Hindlimb muscle (tissue), 1 donor: ENCODE measurements around the gene NKIRAS2. TPM values are rescaled to one million over a fixed set of nuclear protein-coding genes. Genes with fewer than 3 reads are reported as not detected.

ENCODE experiments used
- DNase-seq: peaks from one replicate; pipeline ENCODE4 v3.0.0-alpha.2; 2013
- polyA plus RNA-seq: library from polyadenylated mRNA; unstranded; fragments of 120-200 nt; gene quantifications from one replicate; pipeline ENCODE4 v1.2.1, GENCODE V29; 2013; ENCODE audit not compliant: insufficient read length

The NKIRAS2 gene
- polyA plus RNA-seq, 1 donor = 51.1 TPM

GRCh38 chr17:42056635-42057034 lies 36.7 kb downstream of the NKIRAS2 start:
- DNase-seq = no peak

- DNase-seq = no peak
Observed at GRCh38 chr17:42058063-42058462, 38.2 kb downstream of the NKIRAS2 start.

- no peak for DNase-seq
Observed at GRCh38 chr17:42059815-42060214, 39.9 kb downstream of the NKIRAS2 start.

- DNase-seq = no peak
Observed at GRCh38 chr17:42060231-42060630, 40.3 kb downstream of the NKIRAS2 start.

- no peak for DNase-seq
Observed at GRCh38 chr17:42061646-42062487, 42.0 kb downstream of the NKIRAS2 start.

GRCh38 chr17:42062681-42063080 lies 42.8 kb downstream of the NKIRAS2 start:
- no peak for DNase-seq

GRCh38 chr17:42065201-42065600 lies 45.3 kb downstream of the NKIRAS2 start:
- no peak for DNase-seq

GRCh38 chr17:42067371-42068091 lies 47.6 kb downstream of the NKIRAS2 start:
- DNase-seq = peak; percentile 26

GRCh38 chr17:42068979-42069378 lies 49.1 kb downstream of the NKIRAS2 start:
- no peak for DNase-seq

GRCh38 chr17:42071810-42072209 lies 51.9 kb downstream of the NKIRAS2 start:
- no peak for DNase-seq

GRCh38 chr17:42072323-42073187 lies 52.7 kb downstream of the NKIRAS2 start:
- DNase-seq = peak; percentile 23

Other genes with a start within 250 kb of the NKIRAS2 start
- 46.2 TPM for gene JUP, start 233.4 kb upstream of the NKIRAS2 start, polyA plus RNA-seq
- 31.4 TPM for gene P3H4, start 208.1 kb upstream of the NKIRAS2 start, polyA plus RNA-seq
- gene FKBP10, start 207.1 kb upstream of the NKIRAS2 start, polyA plus RNA-seq = 104 TPM
- 31.5 TPM for gene NT5C3B, start 183.9 kb upstream of the NKIRAS2 start, polyA plus RNA-seq
- gene KLHL10, start 182.3 kb upstream of the NKIRAS2 start, polyA plus RNA-seq = 0.15 TPM
- gene KLHL11, start 154.7 kb upstream of the NKIRAS2 start, polyA plus RNA-seq = 6.6 TPM
- 52.7 TPM for gene ACLY, start 101.1 kb upstream of the NKIRAS2 start, polyA plus RNA-seq
- gene ODAD4, start 89.5 kb upstream of the NKIRAS2 start, polyA plus RNA-seq = 1.1 TPM
- 45.6 TPM for gene CNP, start 53.3 kb upstream of the NKIRAS2 start, polyA plus RNA-seq
- 95.6 TPM for gene DNAJC7, start 2.7 kb upstream of the NKIRAS2 start, polyA plus RNA-seq
- gene C17orf113, start 30.5 kb downstream of the NKIRAS2 start, polyA plus RNA-seq = 1.8 TPM
- 8.0 TPM for gene ZNF385C, start 78.4 kb downstream of the NKIRAS2 start, polyA plus RNA-seq
- gene DHX58, start 92.6 kb downstream of the NKIRAS2 start, polyA plus RNA-seq = 5.6 TPM
- gene KAT2A, start 101.3 kb downstream of the NKIRAS2 start, polyA plus RNA-seq = 49.6 TPM
- gene HSPB9, start 102.7 kb downstream of the NKIRAS2 start, polyA plus RNA-seq = 0.34 TPM
- 64.1 TPM for gene RAB5C, start 134.9 kb downstream of the NKIRAS2 start, polyA plus RNA-seq
- 0.10 TPM for gene KCNH4, start 161.1 kb downstream of the NKIRAS2 start, polyA plus RNA-seq
- not detected for gene HCRT, start 165.4 kb downstream of the NKIRAS2 start, polyA plus RNA-seq
- gene GHDC, start 174.4 kb downstream of the NKIRAS2 start, polyA plus RNA-seq = 14.4 TPM